ENCODE results near the gene MSMB.
"Not testable (repeated sequence)": the region's sequence is repeated elsewhere in the genome, so short reads cannot be mapped to it uniquely, and the experiment has no call there.

Gene MSMB

GRCh38 chr10:46046261-46046660 is at the start of gene MSMB:
Gene MSMB, minus strand, starts transcription at chr10:46046269. Its CDS starts 32 bp downstream, at chr10:46046237.
- H3K4me3 ChIP-seq (ENCODE audit: low read depth, low read length) = no peak within 1 kb of the TSS

- no peak overlapping the region for H3K4me3 ChIP-seq (ENCODE audit: low read depth, low read length)
Observed at GRCh38 chr10:46094931-46095750, 49.1 kb upstream of the MSMB start.

GRCh38 chr10:46094197-46094500 is 48.1 kb upstream of the MSMB start:
- no peak overlapping the region for H3K4me3 ChIP-seq (ENCODE audit: low read depth, low read length)

GRCh38 chr10:46093316-46094196 is 47.5 kb upstream of the MSMB start:
- not testable (repeated sequence) for H3K4me3 ChIP-seq (ENCODE audit: low read depth, low read length)

GRCh38 chr10:46092524-46093081 is 46.5 kb upstream of the MSMB start:
- H3K4me3 ChIP-seq (ENCODE audit: low read depth, low read length) = no peak overlapping the region

GRCh38 chr10:46091828-46092523 is 45.9 kb upstream of the MSMB start:
- no peak overlapping the region for H3K4me3 ChIP-seq (ENCODE audit: low read depth, low read length)

- H3K4me3 ChIP-seq (ENCODE audit: low read depth, low read length) = no peak overlapping the region
Observed at GRCh38 chr10:46091080-46091827, 45.2 kb upstream of the MSMB start.

- no peak overlapping the region for H3K4me3 ChIP-seq (ENCODE audit: low read depth, low read length)
Observed at GRCh38 chr10:46090258-46090812, 44.3 kb upstream of the MSMB start.

- not testable (repeated sequence) for H3K4me3 ChIP-seq (ENCODE audit: low read depth, low read length)
Observed at GRCh38 chr10:46087381-46087780, 41.3 kb upstream of the MSMB start.

GRCh38 chr10:46084321-46085165 is 38.5 kb upstream of the MSMB start:
- H3K4me3 ChIP-seq (ENCODE audit: low read depth, low read length) = no peak overlapping the region

- no peak overlapping the region for H3K4me3 ChIP-seq (ENCODE audit: low read depth, low read length)
Observed at GRCh38 chr10:46080886-46081285, 34.8 kb upstream of the MSMB start.

GRCh38 chr10:46079831-46080585 is 33.9 kb upstream of the MSMB start:
- H3K4me3 ChIP-seq (ENCODE audit: low read depth, low read length) = no peak overlapping the region

GRCh38 chr10:46077731-46078413 is 31.8 kb upstream of the MSMB start:
- H3K4me3 ChIP-seq (ENCODE audit: low read depth, low read length) = no peak overlapping the region

GRCh38 chr10:46077141-46077554 is 31.1 kb upstream of the MSMB start:
- no peak overlapping the region for H3K4me3 ChIP-seq (ENCODE audit: low read depth, low read length)

- no peak overlapping the region for H3K4me3 ChIP-seq (ENCODE audit: low read depth, low read length)
Observed at GRCh38 chr10:46075869-46076268, 29.8 kb upstream of the MSMB start.

GRCh38 chr10:46074196-46074946 is 28.3 kb upstream of the MSMB start:
- H3K4me3 ChIP-seq (ENCODE audit: low read depth, low read length) = no peak overlapping the region

- no peak overlapping the region for H3K4me3 ChIP-seq (ENCODE audit: low read depth, low read length)
Observed at GRCh38 chr10:46073564-46073963, 27.5 kb upstream of the MSMB start.

Measured in iPS-11a (cell line).